GM19099 (cell line): ENCODE data around the gene LYPLA2.

Experiments used
- POLR2A ChIP-seq: IDR thresholded peaks from 3 replicates; pipeline ENCODE4 v1.6.1; 2011; ENCODE audit warnings: low read depth; ENCODE audit not compliant: insufficient read length; ENCODE audit errors: extremely low read depth

The LYPLA2 gene

DNA sequence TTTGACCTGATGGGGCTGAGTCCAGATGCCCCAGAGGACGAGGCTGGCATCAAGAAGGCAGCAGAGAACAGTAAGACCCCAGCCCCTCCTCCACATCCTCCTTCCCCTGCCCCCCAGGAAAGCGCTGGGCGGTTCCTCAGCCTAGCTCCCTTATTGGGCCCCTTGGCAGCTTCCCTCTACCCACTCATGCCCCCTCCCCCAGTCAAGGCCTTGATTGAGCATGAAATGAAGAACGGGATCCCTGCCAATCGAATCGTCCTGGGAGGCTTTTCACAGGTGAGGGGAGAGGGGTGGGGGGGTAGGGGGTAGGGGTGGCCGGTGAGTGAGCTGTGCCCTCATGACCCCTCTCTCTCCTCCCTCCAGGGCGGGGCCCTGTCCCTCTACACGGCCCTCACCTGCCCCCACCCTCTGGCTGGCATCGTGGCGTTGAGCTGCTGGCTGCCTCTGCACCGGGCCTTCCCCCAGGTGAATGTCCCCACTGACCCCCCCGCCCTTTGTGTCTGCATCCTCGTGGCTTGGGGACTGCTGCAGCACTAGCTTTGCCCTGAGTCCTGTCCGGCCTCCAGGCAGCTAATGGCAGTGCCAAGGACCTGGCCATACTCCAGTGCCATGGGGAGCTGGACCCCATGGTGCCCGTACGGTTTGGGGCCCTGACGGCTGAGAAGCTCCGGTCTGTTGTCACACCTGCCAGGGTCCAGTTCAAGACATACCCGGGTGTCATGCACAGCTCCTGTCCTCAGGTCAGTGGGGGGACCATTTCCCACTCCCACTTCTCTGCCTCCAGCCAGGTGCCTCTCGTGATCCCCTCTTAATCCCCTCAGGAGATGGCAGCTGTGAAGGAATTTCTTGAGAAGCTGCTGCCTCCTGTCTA is 3.2 kb downstream of the LYPLA2 start:
- TF ChIP-seq POLR2A, result no peak

DNA sequence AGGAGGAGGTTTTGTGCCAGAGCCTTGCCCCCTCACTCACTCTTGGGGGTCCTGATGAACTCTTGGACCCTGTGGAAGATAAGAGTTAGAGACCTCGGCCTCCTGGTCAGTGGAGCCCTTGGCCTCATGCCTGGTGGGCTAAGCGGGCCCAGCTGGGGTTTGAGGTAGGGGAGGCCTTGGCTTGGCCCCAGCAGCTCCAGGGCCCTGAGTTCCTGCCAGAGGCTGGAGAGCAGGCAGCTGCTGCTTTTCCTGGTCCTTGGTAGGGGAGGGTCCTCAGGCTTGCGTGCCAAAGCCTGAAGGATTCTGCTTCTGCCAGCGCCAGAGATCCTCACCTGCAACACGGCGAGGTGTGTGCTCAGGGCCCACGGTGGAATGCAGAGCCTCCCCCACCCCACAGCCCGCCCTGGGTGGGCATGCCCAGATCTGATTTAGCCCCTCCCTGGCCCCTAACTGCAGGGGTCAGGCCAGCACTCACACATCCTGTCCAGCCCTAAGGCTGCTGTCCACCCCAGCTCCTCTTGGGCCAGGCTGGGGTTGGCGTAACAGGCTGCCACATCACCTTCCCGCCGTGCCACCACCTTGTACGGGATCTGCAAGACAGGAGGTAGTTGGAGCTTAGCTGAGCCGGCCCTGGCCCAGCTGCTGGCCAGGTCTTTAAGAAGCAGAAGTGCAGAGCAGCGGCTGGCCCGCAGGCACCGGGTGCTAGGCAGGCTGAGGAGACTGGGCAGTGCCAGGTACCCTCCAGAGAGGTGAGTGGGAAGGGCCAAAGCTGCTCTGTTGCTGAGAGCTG is 4.9 kb downstream of the LYPLA2 start:
- no peak for TF ChIP-seq POLR2A

DNA sequence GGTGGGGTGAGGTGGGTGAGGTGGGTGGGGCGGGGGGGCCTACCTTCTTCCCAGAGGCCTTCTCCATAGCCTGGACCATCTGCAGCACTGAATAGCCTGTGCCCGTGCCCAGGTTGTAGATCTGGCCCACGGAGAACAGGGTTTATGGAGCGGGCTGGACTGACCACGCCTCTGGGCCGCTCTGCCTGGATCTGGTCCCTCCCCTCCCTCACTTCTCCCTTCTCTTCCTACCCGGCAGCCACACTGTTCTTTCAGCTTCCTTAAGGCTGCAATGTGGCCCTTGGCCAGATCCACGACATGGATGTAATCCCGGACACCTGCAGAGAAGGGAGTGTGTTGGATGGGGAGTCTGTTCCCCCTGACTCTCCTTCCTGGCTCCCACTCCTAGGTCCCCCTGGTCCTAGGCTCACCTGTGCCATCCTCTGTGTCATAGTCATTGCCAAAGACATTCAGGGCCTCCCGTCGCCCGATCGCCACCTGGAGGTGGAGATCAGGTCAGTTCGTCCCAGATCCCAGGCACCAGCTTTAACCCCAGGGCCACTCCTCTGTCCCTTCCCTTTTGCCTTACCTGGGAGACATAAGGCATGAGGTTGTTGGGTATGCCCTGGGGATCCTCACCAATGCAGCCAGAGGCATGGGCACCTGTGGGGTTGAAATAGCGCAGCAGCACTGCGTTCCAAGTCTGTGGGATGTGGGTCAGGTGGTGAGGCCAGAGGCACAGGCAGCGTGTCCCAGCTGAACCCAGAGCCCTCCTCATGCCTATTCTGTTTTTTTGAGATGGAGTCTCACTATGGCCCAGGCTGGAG is 5.7 kb downstream of the LYPLA2 start:
- no peak for TF ChIP-seq POLR2A

DNA sequence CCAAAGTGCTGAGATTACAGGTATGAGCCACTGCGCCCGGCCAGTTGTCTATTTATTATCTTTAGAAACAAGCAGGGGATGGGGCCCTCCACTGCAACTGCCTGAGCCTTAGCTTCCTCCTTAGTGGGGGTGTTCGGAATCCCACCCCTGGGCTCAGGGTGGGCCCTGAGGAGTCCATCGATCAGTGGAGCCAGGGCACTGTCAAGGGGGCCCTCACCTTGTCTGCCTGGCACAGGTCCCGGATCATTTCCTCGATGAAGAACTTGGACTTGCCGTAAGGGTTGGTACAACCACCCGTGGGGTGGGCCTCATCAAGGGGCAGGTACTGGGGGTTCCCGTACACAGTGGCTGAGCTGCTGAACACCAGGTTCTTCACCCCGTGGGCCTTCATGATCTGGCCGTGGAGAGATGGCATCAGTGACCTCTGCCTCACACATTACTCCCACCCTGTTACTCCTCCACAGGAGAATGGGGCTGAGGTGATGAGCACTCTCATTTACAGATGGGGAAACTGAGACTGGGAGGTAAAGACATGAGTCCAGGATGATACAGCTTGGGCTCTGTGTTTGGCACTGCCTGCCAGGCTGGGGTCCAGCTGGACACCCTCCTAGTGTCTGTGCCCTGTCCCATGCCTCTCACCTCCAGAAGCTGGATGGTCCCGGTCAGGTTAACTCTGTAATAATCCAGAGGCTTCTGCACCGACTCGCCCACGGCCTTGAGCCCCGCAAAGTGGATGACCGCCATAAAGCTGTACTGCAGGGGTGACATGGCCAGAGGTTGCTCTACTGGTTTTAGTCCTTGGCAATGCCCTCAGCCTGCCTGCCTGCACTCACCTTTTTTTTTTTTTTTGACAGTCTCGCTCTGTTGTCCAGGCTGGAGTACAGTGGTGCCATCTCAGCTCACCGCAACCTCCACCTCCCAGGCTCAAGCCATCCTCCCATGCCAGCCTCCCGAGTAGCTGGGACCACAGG is 6.8 kb downstream of the LYPLA2 start:
- TF ChIP-seq POLR2A, result no peak

DNA sequence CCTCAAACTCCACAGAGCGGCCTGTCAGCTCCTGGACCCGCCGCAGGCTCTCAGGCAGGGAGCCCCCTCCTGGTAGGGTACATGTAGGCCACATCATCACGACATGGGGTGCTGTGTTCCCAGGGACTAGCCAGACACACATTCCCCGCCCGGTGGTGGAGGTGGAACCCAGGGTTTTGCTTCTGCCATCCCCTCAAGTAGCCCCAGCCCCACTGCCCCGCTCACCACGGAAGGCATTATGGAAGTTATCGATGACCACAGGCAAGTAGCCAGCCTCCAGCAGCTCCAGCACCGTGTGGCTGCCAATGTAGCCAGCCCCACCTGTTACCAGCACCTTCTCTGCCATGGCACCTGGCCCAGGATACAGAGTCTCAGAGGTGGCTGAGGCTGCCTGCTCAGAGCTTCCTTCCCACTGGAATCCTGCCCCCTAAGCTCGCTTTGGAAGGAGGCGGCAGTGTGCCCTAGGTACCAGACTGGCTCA is 7.8 kb downstream of the LYPLA2 start:
- no peak for TF ChIP-seq POLR2A

DNA sequence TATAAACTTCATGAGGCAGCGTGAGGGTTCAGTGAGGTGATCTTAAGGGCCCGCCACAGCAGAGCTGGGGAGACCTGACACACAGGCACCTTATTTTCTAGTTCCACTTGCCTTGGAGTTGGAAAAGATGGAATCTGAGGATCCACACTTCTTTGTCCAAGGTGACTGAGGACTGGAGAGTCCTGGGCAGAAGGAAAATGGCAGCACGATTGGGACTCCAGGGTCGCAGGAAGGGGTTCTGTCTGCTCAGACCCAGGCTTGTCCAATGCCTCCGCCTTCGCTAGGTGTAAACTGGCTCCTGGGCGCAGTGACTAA is 8.3 kb downstream of the LYPLA2 start:
- no peak for TF ChIP-seq POLR2A

DNA sequence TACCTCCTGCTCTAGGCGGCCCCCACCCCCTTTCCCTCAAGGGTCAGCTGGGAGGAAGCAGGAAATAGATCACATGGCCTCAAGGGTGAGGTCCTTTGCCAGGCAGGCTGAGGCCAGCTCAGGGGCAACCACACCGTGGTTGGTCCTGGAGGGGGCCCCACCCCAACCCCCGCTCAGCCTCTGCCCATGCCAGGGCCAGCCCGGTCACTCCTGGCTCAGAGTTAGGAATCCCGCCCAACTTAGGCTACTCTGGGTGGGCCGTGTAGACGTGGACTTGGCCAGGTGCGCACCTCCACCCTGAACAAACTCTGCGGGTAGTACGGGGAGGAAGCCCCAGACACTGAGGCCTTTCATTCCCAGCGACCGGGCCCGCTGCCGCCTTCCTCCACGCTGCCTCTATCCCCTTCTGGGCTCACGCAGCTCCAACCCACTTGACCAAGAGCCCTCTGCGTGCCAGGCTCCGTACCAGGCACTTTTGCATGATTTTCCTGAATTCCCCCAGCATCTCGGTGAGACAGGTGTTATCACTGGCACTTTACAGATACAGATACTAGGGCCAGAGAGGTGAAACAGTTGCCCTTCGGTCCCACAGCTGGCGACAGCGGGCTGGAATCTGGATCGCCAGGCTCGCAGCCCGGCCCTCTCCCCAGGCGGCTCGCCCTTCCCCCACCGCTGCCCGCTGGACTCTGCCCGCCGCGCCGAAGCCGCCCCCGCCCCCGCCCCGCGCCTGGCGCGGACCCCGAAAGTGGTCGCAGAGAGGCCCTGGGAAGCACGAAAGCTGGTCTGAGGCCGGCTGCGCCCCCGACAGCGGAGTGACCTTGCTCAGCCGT is 8.8 kb downstream of the LYPLA2 start:
- peak; percentile 37 for TF ChIP-seq POLR2A

DNA sequence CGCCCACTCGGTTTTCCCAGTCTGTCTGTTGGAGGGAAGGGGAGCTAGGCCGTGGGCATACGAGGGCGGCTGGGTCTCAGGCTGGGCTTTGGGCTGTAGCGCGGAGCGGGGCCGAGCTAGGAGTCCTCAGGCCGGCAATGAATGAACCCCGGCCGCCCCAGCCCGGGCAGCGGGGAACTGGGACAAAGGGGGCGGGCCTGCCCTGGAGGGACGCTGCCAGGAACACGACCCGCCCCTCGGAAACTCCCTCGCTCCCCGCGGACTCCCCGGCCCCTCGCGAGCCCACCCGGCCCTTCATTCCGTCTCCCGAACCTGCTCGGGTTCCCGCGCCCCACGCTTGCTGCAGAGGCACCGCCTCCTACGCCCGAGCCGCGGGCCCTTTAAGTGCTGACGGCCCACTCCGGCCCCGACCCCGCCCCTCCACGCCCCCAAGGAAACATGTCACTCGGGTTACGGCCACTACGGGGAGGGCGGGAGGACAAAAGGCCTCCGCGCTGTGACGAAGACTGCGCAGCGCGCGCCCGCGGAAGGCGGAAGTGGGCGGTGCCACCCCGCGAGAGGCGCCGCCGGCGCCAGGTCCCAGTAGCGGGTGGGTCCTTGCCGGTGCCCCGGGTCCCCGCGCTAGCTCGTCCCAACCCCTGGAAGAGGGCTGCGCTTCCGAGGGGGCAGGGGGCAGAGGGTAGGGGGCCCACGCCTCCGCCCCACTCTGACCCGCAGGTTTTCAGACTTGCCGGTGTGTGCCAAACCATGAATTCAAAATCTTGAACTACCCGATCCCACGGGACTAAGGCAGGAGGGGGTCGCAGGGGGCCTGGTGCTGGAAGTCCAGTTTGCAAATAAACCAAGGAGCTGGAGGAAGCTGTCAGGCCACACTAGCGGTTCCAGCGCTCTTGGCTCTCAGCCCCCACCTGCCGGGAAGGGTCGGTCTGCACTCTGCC is 9.7 kb downstream of the LYPLA2 start, which contains the start of gene GALE:
TSS of gene GALE (minus strand) at position 355 of the 938 bp plus-strand sequence. CDS start 1,747 bp downstream, outside the sequence.
- peak; percentile 93 for TF ChIP-seq POLR2A

DNA sequence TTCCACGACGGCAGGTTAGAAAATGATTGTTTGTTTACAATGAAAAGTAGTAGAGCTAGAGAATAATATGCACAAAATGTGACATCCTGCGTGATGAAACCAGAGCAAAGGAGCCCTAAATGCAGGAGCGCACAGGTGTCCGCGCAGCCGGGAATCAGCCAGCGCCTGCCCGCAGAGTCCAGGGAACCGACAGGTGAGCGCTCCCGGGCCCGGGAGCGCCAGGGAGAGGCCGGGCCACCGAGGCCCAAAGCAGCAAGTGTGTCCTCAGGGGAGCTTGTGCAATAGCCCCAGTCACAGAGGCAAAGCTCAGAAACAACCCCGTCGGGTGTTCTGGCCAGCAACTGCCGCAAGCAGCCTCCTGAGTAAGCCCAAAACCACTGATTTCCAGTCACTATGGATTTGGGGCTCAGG is 10.4 kb downstream of the LYPLA2 start:
- no peak for TF ChIP-seq POLR2A

DNA sequence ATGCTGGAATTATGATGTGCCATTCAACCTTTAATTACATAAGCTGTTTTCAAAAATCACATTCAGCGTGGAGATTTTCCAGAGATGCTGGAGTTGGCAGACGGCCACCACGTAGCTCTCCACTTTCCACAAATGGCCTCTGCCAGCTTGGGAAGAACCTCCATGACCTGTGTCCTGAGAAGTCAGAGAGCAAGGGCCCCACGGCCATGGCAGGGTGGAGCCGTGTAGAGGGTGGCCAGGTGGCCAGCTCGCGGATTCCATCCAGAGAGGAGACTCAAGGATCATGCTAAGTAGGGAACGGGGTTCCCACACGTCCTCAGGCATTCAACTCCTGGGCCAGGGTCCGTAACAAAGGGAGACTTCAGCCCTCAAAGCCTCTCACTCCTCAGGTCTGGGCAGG is 10.9 kb downstream of the LYPLA2 start:
- no peak for TF ChIP-seq POLR2A

DNA sequence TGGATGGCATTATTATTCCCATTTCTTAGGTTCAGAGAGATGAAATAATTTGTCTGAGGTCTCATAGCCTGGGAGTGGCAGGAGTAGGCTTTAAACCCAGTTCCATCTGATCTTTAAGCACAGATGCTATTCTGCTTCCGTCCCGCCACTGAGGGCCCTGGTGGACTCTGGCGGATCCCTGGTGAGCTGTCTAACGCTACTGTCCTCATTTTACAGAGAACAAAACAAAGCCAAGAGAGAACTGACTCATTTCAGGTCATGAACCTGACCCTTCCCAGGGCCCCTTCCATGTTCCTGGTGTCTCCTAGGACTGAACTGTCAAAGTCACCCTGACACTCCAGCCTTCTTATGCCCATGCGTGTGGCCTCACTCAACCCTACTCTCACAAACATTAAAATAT is 12.7 kb downstream of the LYPLA2 start:
- TF ChIP-seq POLR2A, result no peak
